Memory B cell (primary cell): Measurements from ENCODE around the gene PDE4B.

Source experiments
- ATAC-seq: fragments of 150-1000 bp; cut with Tn5 transposase; 2 replicates; pipeline ENCODE4 v1.10.0; 2021; ENCODE audit warnings: low read depth, mild to moderate bottlenecking, moderate library complexity
- DNase-seq, 2 donors: peaks; one replicate each; pipeline ENCODE4 v3.0.0; 2022; ENCODE audit warnings: low spot score in 2 of 2
- H3K27ac Mint-ChIP-seq: one replicate; pipeline ENCODE4 v1.8.0; 2022; ENCODE audit warnings: mild to moderate bottlenecking, moderate library complexity, mixed read lengths
- H3K27me3 Mint-ChIP-seq: one replicate; pipeline ENCODE4 v1.8.0; 2022; ENCODE audit warnings: mixed read lengths
- H3K36me3 Mint-ChIP-seq: one replicate; pipeline ENCODE4 v1.8.0; 2022; ENCODE audit warnings: mild to moderate bottlenecking, mixed read lengths
- H3K4me1 Mint-ChIP-seq: one replicate; pipeline ENCODE4 v1.8.0; 2022; ENCODE audit warnings: mixed read lengths
- H3K4me3 Mint-ChIP-seq: one replicate; pipeline ENCODE4 v1.8.0; 2022; ENCODE audit warnings: mild to moderate bottlenecking, moderate library complexity, mixed read lengths
- H3K9me3 Mint-ChIP-seq: one replicate; pipeline ENCODE4 v1.8.0; 2022; ENCODE audit warnings: mixed read lengths

Gene PDE4B

DNA sequence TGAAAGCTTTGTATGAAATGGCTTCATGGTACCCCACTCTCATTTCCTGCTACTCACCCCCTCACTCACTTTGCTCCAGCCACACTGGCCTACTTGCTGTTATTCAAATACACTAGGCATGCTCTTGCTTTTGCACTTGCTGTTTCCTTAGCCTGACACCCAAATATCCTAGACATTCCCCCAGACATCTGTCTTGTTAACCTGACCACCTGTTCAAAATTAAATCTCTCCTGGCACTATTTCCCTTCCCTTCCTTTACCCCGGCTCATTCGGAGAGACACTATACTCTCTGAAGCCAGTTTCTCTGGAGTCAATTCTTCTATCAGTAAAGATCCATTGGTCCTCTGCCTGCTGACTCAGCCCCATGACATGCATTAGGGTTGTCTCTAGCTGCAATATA lies 435.3 kb downstream of the PDE4B start:
- peaks cover 13% of the 10 kb centered on the region for H3K27me3 Mint-ChIP-seq
- DNase-seq, result no peak
- no peaks in the 10 kb centered on the region for H3K4me1 Mint-ChIP-seq
- no peak overlapping the region for H3K4me3 Mint-ChIP-seq
- H3K9me3 Mint-ChIP-seq, result no peaks in the 10 kb centered on the region
- no peaks in the 10 kb centered on the region for H3K36me3 Mint-ChIP-seq
- no peak for ATAC-seq
- no peak overlapping the region for H3K27ac Mint-ChIP-seq

DNA sequence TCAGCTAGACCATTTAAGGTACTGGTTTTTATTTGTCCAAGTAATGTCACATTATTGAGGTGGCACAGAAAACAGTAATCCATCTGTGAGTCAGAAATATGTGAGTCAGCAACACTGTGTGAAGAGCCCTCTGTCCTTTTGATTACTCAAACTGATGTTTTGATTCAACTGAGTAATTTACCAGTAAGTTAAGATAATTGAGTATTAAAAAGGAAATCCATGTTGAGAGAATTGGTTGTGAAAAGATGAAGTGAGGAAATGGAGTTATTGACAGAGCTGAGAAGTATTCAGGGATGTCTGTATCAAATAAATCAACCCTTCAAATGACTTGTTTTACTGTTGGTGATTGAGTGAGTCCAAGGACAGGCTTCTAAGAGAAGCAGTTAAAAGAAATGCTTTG lies 438.5 kb downstream of the PDE4B start:
- Mint-ChIP-seq H3K27ac (no peak overlapping the region), H3K36me3 (no peaks in the 10 kb centered on the region), H3K9me3 (no peaks in the 10 kb centered on the region), H3K4me1 (no peaks in the 10 kb centered on the region), H3K27me3 (peaks cover 2% of the 10 kb centered on the region), H3K4me3 (no peak overlapping the region)
- ATAC-seq (no peak), DNase-seq (no peak)

DNA sequence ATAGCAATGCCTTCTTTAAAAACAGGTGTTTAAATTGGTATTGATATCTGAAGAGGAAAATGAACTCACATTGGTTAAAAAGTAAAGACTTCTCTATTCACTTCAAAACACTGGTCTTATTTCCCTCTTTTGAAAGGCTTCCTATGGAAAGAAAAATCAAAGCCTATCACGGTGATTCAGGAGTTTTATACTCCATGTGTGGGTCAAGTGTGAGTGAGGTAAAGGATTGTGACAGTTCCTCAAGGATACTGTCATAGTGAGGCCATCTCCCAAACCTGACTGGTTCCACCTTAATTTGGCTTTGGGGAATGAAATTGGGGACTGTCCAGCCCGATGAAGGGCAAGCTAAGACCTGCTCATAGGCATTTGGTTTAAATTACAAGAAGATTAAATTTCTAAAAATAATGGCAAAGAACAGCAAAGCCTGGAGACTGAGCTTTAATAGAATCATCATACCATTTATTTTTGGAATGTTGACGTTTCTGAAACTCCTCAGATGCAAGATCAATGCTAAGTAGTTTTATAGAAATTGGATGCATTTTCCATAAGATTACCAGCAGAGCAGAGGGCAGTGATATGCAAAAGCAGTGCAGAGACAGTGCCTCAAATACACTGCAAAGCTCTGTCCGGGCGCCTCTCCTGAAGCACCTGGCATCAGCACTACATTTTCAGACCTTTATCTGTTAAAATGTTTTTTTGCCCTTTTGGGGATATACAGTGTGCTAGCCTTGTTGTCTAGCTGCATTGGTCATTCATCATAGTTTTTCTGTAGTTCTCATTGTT lies 439.2 kb downstream of the PDE4B start:
- DNase-seq (no peak), ATAC-seq (no peak)
- H3K36me3 Mint-ChIP-seq, result no peaks in the 10 kb centered on the region
- H3K9me3 Mint-ChIP-seq, result no peaks in the 10 kb centered on the region
- H3K4me1 Mint-ChIP-seq, result no peaks in the 10 kb centered on the region
- H3K27me3 Mint-ChIP-seq, result peaks cover 4% of the 10 kb centered on the region
- no peak overlapping the region for H3K4me3 Mint-ChIP-seq
- no peak overlapping the region for H3K27ac Mint-ChIP-seq

DNA sequence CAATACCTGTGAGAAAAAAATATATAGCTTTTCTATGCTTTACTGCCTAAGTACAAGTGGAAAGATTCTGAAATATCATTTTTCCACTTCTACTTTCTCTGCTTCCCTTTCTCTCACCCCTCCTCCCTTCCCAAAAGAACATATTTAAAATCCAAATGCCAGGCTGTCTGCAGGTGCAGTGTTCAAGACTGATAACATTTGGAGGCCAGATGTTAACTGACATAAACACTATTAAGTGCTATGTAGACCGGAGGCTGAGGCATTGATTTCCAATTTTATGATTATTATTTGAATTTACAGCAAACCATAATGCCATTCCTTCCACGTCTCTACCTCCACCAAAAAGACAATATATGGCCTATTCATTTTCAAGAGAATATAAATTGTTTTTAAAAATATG lies 444.3 kb downstream of the PDE4B start:
- no peak for DNase-seq
- no peak for ATAC-seq
- no peaks in the 10 kb centered on the region for H3K36me3 Mint-ChIP-seq
- H3K27ac Mint-ChIP-seq, result no peak overlapping the region
- H3K4me1 Mint-ChIP-seq, result no peaks in the 10 kb centered on the region
- no peaks in the 10 kb centered on the region for H3K9me3 Mint-ChIP-seq
- H3K27me3 Mint-ChIP-seq, result peaks cover 12% of the 10 kb centered on the region
- H3K4me3 Mint-ChIP-seq, result no peak overlapping the region

DNA sequence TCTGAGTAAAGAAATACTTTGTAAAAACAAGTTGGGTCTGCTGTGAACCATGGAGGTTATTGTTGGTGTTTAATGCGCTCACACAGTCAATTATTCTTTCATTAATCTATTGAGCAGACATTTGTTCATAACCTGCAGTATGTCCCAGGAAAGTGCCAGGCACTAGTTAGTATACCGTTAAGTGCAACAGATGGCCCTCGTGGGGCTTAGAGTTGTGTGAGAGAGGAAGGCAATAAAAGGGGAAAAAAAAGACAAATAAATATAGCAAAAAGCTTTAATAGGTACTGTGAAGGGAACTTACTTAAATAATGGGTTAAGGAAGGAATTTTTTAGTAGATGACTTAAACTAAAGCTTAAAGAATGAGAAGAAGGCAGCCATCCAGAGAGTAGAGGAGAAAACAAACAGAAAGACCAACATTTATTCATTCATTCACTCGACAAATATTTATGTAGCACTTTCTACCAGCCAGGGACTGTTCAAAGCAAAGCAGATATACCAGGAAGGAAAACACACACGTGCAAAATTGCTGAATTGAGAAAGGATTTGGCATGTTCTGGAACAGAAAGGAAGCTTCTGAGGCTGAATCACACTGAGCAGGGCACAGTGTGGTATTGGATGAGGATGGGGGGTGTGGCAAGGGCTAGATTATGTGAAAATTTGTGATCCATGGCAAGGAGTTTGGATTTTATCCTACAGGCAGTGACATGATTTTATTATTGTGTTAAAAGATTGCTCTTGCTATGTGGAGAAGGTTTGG lies 445.2 kb downstream of the PDE4B start:
- Mint-ChIP-seq H3K4me1 (no peaks in the 10 kb centered on the region), H3K36me3 (no peaks in the 10 kb centered on the region), H3K27me3 (peaks cover 12% of the 10 kb centered on the region), H3K4me3 (no peak overlapping the region), H3K9me3 (no peaks in the 10 kb centered on the region), H3K27ac (no peak overlapping the region)
- ATAC-seq (no peak), DNase-seq (no peak)

DNA sequence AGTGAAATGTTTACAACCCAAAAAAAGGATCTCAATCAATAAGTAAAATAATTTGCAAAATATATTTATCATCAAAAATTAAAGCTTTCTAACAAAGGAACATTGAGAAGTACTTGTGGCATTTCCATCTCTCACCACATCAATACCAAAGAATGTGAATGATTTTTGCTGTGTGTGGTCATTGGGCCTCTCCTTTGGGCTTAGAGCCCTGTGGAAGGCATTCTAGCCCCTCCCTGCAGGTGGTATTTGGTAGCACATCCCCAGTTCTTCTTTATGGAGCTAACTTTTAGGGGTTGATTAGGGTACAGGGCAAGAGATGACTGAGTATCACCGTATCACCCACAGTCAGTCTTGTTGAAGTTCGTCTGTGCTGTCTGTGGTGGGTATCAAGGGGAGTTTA lies 447.1 kb downstream of the PDE4B start:
- ATAC-seq, result peak; percentile 32
- no peaks in the 10 kb centered on the region for H3K9me3 Mint-ChIP-seq
- H3K36me3 Mint-ChIP-seq, result no peaks in the 10 kb centered on the region

GRCh38 chr1:66240491-66241484 lies 448.1 kb downstream of the PDE4B start:
- no peaks in the 10 kb centered on the region for H3K36me3 Mint-ChIP-seq
- H3K27me3 Mint-ChIP-seq, result peaks cover 12% of the 10 kb centered on the region
- DNase-seq (no peak), ATAC-seq (no peak)
- H3K4me3 Mint-ChIP-seq, result no peak overlapping the region
- no peaks in the 10 kb centered on the region for H3K9me3 Mint-ChIP-seq
- H3K4me1 Mint-ChIP-seq, result no peaks in the 10 kb centered on the region
- H3K27ac Mint-ChIP-seq, result no peak overlapping the region

More for the DNA sequence above, 447.1 kb downstream of the PDE4B start:
- H3K27ac Mint-ChIP-seq, result no peak overlapping the region
- peaks cover 12% of the 10 kb centered on the region for H3K27me3 Mint-ChIP-seq
- no peak for DNase-seq
- H3K4me3 Mint-ChIP-seq, result no peak overlapping the region
- no peaks in the 10 kb centered on the region for H3K4me1 Mint-ChIP-seq

DNA sequence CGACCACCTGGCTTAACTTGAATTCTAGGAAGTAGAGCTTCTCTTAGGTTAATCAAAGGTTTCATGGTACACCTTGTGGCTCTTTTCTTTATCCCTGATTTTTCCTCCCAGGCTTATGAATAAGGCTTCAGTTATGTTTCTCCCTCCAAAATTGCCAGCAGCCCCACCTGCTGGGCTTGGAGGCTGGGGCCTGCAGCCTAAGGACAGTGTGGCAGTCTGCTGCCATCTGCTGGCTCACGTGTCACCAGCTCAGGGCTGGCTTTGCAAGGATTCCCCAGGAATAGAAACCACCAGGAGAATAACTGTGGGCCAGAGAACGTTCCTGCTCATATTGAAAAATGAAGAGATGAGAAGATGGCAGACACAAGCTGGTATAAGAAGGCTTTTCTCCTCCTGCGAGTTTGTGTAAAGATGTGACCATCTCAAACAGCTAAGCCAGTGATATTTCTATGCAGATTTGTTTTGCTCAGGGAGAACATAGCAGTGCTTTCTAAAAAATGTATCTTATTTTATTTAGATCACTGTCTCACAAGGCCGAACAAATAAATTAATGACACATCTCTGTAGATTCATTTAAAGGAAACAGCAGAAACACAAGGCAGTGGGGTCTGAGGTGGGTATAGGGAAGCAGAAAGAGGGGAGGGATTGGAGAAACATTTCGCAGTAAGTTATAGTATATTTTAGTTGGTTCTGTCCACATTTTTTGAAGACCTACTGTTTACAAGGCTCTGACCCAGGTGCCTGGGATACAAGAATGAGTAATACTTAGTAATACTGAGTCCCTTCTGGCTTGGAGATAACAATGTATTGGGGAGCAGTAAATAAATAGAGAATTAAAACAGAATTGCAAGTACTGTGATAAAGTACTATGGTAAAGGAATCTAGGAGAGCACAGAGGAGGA lies 450.2 kb downstream of the PDE4B start:
- DNase-seq, result peak; percentile 42 to 60
- no peak overlapping the region for H3K27ac Mint-ChIP-seq

DNA sequence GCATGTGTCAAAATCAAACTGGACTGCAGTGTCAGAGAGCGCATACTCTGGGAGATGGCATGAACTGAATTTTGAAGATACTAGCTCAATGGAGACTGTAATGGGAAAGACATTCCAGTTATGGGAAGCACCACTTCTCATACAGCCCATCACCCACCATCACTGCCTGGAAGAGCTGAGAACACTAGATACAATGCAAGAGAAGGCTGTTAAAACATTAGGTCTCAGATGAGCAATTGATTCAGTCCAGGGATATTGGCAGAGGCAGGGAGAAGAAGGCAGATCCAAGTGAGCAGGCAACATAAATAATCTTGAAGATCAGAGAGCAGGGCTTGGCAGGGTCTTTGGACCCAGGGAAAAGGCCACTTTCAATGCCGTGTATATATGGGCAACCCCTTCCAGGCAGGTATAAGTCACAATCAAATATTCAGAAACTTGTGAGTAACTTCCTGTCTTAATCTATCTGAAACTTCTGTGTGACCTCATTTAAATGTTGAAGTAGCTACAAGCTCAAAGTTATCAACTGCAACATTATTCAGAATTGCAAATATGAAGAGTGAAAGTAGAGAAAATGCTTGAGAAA lies 450.9 kb downstream of the PDE4B start:
- no peak overlapping the region for H3K4me3 Mint-ChIP-seq
- peaks cover 8% of the 10 kb centered on the region for H3K4me1 Mint-ChIP-seq
- H3K36me3 Mint-ChIP-seq, result no peaks in the 10 kb centered on the region
- H3K9me3 Mint-ChIP-seq, result no peaks in the 10 kb centered on the region
- no peak overlapping the region for H3K27ac Mint-ChIP-seq
- no peak for DNase-seq
- no peak for ATAC-seq
- no peaks in the 10 kb centered on the region for H3K27me3 Mint-ChIP-seq

More for the DNA sequence above, 450.2 kb downstream of the PDE4B start:
- H3K9me3 Mint-ChIP-seq, result no peaks in the 10 kb centered on the region
- no peak overlapping the region for H3K4me3 Mint-ChIP-seq
- peaks cover 8% of the 10 kb centered on the region for H3K4me1 Mint-ChIP-seq
- H3K36me3 Mint-ChIP-seq, result no peaks in the 10 kb centered on the region
- peaks cover 6% of the 10 kb centered on the region for H3K27me3 Mint-ChIP-seq
- peak; percentile 91 for ATAC-seq

- DNase-seq, result no peak
- no peak for ATAC-seq
- H3K9me3 Mint-ChIP-seq, result no peaks in the 10 kb centered on the region
Observed at GRCh38 chr1:66244429-66244828, 451.7 kb downstream of the PDE4B start.

GRCh38 chr1:66245691-66246090 lies 453.0 kb downstream of the PDE4B start:
- no peak for ATAC-seq
- Mint-ChIP-seq H3K9me3 (no peaks in the 10 kb centered on the region), H3K27ac (no peak overlapping the region), H3K27me3 (no peaks in the 10 kb centered on the region), H3K36me3 (no peaks in the 10 kb centered on the region), H3K4me1 (peaks cover 8% of the 10 kb centered on the region), H3K4me3 (no peak overlapping the region)
- DNase-seq, result no peak

More at GRCh38 chr1:66244429-66244828, 451.7 kb downstream of the PDE4B start:
- no peaks in the 10 kb centered on the region for H3K27me3 Mint-ChIP-seq
- H3K27ac Mint-ChIP-seq, result no peak overlapping the region
- peaks cover 8% of the 10 kb centered on the region for H3K4me1 Mint-ChIP-seq
- no peaks in the 10 kb centered on the region for H3K36me3 Mint-ChIP-seq
- H3K4me3 Mint-ChIP-seq, result no peak overlapping the region

GRCh38 chr1:66246351-66247269 lies 453.9 kb downstream of the PDE4B start:
- H3K4me3 Mint-ChIP-seq, result no peak overlapping the region
- no peaks in the 10 kb centered on the region for H3K36me3 Mint-ChIP-seq
- H3K9me3 Mint-ChIP-seq, result no peaks in the 10 kb centered on the region
- no peaks in the 10 kb centered on the region for H3K27me3 Mint-ChIP-seq
- no peak for ATAC-seq
- peaks cover 8% of the 10 kb centered on the region for H3K4me1 Mint-ChIP-seq
- no peak for DNase-seq
- no peak overlapping the region for H3K27ac Mint-ChIP-seq
